Epithelial cell of proximal tubule (primary cell): ENCODE data around the gene PEPD. TPM values are rescaled to one million over a fixed set of nuclear protein-coding genes. Genes with fewer than 3 reads are reported as not detected.

Source experiments
- DNase-seq: peaks from one replicate; pipeline ENCODE4 v3.0.0-alpha.2; 2011; ENCODE audit warnings: low read depth
- H3K4me3 ChIP-seq: 2 replicates; pipeline ENCODE4 v1.5.1; 2011; ENCODE audit warnings: low read depth, mild to moderate bottlenecking, low read length
- total RNA-seq: library from RNA; depleted of rRNA; stranded (reverse); fragments of >200 nt; gene quantifications from 2 replicates; pipeline ENCODE4 v1.2.3, GENCODE V29; 2015
- TF ChIP-seq, protein P1 (sequence below): conservative IDR thresholded peaks from 2 replicates; pipeline ENCODE4 v1.5.1; 2012; ENCODE audit warnings: low read depth, mild to moderate bottlenecking, low read length

The PEPD gene
- total RNA-seq, 1 donor from 2014 or later, result 56.7 TPM

DNA sequence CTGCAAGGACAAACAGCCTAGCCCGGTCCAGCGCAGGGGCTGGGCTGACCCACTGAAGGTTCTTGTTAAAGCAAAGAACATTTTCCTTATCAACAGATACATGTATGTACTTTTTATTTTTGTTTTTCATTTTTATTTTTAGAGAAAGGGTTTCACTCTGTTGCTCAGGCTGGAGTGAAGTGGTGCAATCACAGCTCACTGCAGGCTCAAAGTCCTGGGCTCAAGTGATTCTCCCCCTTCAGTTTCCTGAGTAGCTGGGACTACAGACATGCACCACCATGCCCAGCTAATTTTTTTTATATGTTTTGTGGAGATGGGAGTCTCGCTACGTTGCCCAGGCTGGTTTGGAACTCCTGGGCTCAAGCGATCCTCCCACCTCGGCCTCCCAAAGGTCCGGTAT is 100.2 kb downstream of the PEPD start:
- DNase-seq, result no peak
- TF ChIP-seq, protein P1, sequence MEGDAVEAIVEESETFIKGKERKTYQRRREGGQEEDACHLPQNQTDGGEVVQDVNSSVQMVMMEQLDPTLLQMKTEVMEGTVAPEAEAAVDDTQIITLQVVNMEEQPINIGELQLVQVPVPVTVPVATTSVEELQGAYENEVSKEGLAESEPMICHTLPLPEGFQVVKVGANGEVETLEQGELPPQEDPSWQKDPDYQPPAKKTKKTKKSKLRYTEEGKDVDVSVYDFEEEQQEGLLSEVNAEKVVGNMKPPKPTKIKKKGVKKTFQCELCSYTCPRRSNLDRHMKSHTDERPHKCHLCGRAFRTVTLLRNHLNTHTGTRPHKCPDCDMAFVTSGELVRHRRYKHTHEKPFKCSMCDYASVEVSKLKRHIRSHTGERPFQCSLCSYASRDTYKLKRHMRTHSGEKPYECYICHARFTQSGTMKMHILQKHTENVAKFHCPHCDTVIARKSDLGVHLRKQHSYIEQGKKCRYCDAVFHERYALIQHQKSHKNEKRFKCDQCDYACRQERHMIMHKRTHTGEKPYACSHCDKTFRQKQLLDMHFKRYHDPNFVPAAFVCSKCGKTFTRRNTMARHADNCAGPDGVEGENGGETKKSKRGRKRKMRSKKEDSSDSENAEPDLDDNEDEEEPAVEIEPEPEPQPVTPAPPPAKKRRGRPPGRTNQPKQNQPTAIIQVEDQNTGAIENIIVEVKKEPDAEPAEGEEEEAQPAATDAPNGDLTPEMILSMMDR, result no peak

DNA sequence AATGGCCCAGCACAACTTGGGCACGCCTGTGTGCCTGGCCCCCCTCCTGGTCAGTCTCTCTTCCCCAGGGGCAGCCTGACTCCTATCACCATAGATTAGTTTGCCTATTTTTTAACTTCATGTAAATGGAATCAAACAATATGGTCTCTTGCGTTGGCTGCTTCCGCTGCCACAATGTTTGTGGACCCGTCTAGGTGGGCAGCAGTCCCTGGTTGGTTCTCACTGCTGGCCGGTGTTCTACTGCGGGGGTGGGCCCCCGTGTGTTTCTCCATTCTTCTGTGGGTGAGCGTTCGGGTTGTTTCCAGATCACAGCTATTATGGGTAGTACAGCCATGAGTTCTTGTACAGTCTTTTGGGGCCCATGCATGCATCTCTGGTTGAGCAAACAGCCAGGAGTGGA is 100.8 kb downstream of the PEPD start:
- TF ChIP-seq, protein P1, result no peak
- H3K4me3 ChIP-seq, result no peak overlapping the region
- DNase-seq, result no peak

More for the DNA sequence above, 100.2 kb downstream of the PEPD start:
- no peak overlapping the region for H3K4me3 ChIP-seq

DNA sequence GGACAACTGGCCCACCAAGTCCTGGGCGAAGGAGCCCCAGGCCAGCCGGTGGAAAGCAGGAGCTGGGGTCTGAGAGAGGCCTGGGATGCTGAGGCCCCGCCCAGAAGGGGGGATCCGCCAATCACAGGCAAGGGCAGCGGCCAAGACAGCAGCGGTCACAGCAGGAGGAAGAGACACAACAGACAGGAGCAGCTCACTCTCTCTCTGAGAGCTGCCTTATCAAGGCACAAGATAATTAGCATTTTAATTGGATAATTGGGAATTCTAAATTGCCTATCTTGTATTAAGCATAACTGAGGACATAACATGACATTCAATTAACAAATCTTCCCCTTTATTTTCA is 101.8 kb downstream of the PEPD start:
- no peak overlapping the region for H3K4me3 ChIP-seq
- DNase-seq, result no peak
- TF ChIP-seq, protein P1, result no peak

DNA sequence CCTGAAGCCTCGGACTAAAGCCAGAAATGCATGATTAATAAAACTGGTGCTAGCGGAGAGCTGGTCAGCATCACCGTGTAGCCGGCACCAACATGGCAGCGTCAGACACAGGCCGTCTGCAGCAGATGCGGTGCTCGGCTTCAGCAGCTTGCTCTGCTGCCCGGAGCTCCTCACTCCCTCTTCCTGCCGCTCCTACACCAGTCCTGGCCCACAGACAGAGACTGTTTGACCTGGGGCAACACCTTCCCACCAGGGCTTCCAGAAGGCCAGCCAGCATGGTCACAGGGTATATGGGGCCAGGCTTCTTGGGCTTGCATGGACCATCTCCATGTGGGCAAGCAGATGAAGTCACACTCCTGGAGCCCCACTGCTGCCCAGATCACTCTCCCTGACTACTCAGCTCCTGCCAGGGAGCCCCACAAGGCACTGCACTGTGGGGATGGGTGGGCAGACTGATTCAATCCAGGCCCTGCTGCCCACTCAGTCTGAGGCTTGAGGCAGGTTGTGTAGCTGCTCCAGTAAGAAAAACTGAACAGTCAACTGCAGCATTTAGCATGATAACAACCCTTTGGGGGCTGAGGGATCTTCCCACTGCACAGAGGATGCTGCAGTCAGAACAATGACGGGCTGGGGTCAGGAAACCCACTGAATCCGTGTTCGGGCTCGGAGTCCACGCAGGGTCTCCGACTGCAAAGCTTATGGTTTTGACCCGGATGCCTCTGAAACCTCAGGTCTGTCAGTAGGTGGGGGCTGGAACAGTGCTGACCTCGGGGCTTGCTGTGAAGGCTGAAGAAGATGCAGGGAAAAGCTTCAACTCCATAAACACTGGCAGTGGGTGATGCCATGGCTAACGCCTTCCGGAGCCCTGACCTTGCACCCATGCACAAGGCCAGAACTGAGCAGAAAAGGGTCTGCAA is 102.5 kb downstream of the PEPD start:
- H3K4me3 ChIP-seq, result no peak overlapping the region
- TF ChIP-seq, protein P1, result no peak

DNA sequence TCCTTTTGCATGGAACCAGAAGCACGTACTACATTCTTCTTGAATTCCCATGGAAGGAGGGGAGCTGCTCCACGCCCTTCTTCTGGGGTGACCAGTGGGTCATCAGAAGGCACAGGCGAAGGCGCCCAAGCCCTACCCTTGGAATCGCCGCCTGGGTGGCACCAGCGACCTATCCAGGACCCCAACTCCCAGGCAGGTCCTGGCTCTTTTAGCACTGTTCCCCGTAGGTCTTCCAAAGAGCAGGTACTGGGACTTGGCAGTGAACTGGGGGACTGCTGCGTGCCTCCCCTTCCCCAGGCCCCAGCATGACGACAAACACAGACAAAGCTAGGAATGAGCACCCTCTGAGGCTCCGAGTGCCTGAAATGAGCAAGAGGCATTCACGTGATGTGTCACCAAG is 103.1 kb downstream of the PEPD start:
- TF ChIP-seq, protein P1, result no peak
- DNase-seq, result no peak
- no peak overlapping the region for H3K4me3 ChIP-seq

More for the DNA sequence above, 102.5 kb downstream of the PEPD start:
- no peak for DNase-seq

DNA sequence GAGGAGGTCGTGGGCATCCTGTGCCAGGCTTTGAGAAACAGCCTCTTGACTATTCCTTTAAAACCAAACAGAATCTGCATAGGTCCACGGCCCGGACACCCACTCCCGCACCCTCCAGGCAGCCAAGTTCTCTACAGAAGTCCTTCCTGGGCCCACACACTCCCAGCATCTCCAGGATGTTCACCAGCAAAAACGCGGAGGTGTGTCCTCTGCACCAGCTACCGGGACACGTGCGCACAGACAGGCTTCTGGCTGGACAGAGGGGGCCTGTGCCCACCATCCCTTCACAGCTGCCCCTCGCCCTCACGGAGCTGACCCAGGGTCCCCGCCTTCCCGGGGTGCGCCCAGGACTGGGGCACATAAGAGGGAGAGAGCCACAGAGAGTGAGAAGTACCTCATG is 103.8 kb downstream of the PEPD start:
- TF ChIP-seq, protein P1, result no peak
- no peak overlapping the region for H3K4me3 ChIP-seq
- no peak for DNase-seq
